OCI-LY7 (cell line): ENCODE results near the gene SPINK2. TPM values are rescaled to one million over a fixed set of nuclear protein-coding genes. Genes with fewer than 3 reads are reported as not detected.

Source experiments
- BruUV-seq: library from RNA; stranded (reverse); fragments of 400-500 nt; replicated peaks from 2 replicates; lab custom pipeline; 2021; lab: Mats Ljungman, UMichigan
- CTCF ChIA-PET: fragments of 300-600 bp; sonication (Branson Sonifier 250); formaldehyde crosslinking; loops from one replicate; lab custom pipeline; 2022; ENCODE audit warnings: antibody characterized with exemption; ENCODE audit not compliant: unreplicated experiment; lab: Charles Lee
- POLR2A ChIA-PET: fragments of 300-600 bp; sonication (Branson Sonifier 250); formaldehyde crosslinking; loops from one replicate; lab custom pipeline; 2022; ENCODE audit warnings: antibody characterized with exemption; lab: Charles Lee
- DNase-seq: peaks from one replicate; pipeline ENCODE4 v3.0.0-alpha.2; 2015; ENCODE audit warnings: low spot score
- H2AFZ ChIP-seq: fragments of 200-600 bp; sonication (generic), shearing (Covaris generic); 2 replicates; pipeline ENCODE4 v1.6.1; 2014; ENCODE audit warnings: mild to moderate bottlenecking, antibody characterized with exemption, low read length, moderate library complexity
- H3K27ac ChIP-seq: fragments of 200-600 bp; sonication (generic); 2 replicates; pipeline ENCODE4 v1.5.1; 2014; ENCODE audit warnings: mixed run types, low read depth, mild to moderate bottlenecking, moderate library complexity, low read length, inconsistent platforms; ENCODE audit not compliant: poor library complexity, severe bottlenecking
- H3K36me3 ChIP-seq: fragments of 200-600 bp; sonication (generic); 2 replicates; pipeline ENCODE4 v1.6.1; 2014; ENCODE audit warnings: mild to moderate bottlenecking, antibody characterized with exemption, low read length, moderate library complexity, mixed read lengths; ENCODE audit not compliant: insufficient read depth
- H3K4me1 ChIP-seq: fragments of 200-600 bp; sonication (generic); 2 replicates; pipeline ENCODE4 v1.5.1; 2014; ENCODE audit warnings: mild to moderate bottlenecking, low read length; ENCODE audit not compliant: insufficient read depth, poor library complexity, severe bottlenecking
- H3K4me2 ChIP-seq: fragments of 200-600 bp; sonication (generic); 2 replicates; pipeline ENCODE4 v1.6.1; 2014; ENCODE audit warnings: mild to moderate bottlenecking, low read length
- H3K4me3 ChIP-seq: fragments of 200-600 bp; sonication (generic); 2 replicates; pipeline ENCODE4 v1.5.1; 2014; ENCODE audit warnings: mild to moderate bottlenecking, low read depth, low read length; ENCODE audit not compliant: poor library complexity, severe bottlenecking
- H3K79me2 ChIP-seq: fragments of 200-600 bp; sonication (generic); 2 replicates; pipeline ENCODE4 v1.6.1; 2016; ENCODE audit warnings: low read depth, mild to moderate bottlenecking, low read length, moderate library complexity, mixed read lengths; ENCODE audit not compliant: insufficient read depth
- H3K9me2 ChIP-seq: fragments of 200-600 bp; sonication (generic); 2 replicates; pipeline ENCODE4 v1.6.1; 2016; ENCODE audit warnings: mild to moderate bottlenecking, low read length, mixed read lengths; ENCODE audit not compliant: insufficient read depth
- H3K9me3 ChIP-seq: fragments of 200-600 bp; sonication (generic); 2 replicates; pipeline ENCODE4 v1.6.1; 2014; ENCODE audit warnings: mild to moderate bottlenecking, mixed run types, low read length, mixed read lengths
- H4K20me1 ChIP-seq: fragments of 200-600 bp; sonication (generic); 2 replicates; pipeline ENCODE4 v1.6.1; 2014; ENCODE audit warnings: mild to moderate bottlenecking, antibody characterized with exemption, low read length, moderate library complexity, mixed read lengths; ENCODE audit not compliant: insufficient read depth
- EZH2phosphoT487 ChIP-seq: fragments of 200-600 bp; sonication (generic); IDR thresholded peaks from 2 replicates; pipeline ENCODE4 v1.6.1; 2018; ENCODE audit warnings: low read depth, borderline replicate concordance, mild to moderate bottlenecking, mixed run types, antibody characterized with exemption, low read length, moderate library complexity, mixed read lengths
- intact Hi-C: fragments of 100-400 bp; cut with micrococcal nuclease; formaldehyde crosslinking; loops from one replicate; pipeline ENCODE4 v1.10.0; 2022; ENCODE audit not compliant: unreplicated experiment
- total RNA-seq, 2 experiments: library from RNA; depleted of rRNA in 1 of 2; stranded (reverse); fragments of >200 nt in 1 of 2; shearing (Covaris generic) in 1 of 2; gene quantifications; 2 replicates each; pipeline ENCODE4 v1.2.3, GENCODE V29; 2014 to 2022
- TF ChIP-seq, protein P1 (sequence below): fragments of 200-600 bp; sonication (generic); conservative IDR thresholded peaks from 2 replicates; pipeline ENCODE4 v1.5.1; 2014; ENCODE audit warnings: mild to moderate bottlenecking, antibody characterized with exemption, low read length, moderate library complexity, mixed read lengths

Gene SPINK2
- total RNA-seq, 2 experiments from 2014 or later = 3.0 to 15.1 TPM

DNA sequence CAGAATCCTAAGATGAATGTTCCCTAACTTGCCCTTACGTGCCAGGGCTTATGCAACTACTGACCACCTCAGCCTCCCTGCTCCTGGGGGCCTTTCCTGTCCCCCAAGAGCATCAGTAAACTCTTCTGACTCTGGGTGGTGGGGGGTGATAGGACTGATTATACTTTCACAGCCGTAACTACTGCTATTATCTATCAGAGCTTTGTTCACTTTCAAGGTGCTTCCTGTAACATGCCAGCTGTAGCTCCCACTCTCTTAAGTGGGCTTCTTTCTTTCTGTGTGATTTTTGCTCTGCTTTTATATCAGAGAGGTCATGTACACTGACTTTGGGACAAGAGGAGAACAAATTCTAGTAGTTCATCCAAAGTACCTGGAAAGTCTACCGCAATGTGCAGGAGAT is 25.3 kb downstream of the SPINK2 start:
- no peaks in the 10 kb centered on the region for H3K9me3 ChIP-seq
- no peaks in the 10 kb centered on the region for H3K79me2 ChIP-seq
- H3K9me2 ChIP-seq = no peaks in the 10 kb centered on the region
- no peak overlapping the region for H3K4me2 ChIP-seq
- peak overlapping the region; percentile 50; the same call in 1 of the 2 replicates for H2AFZ ChIP-seq
- H3K4me3 ChIP-seq = no peak overlapping the region
- no TSS peak for BruUV-seq
- no peaks in the 10 kb centered on the region for H4K20me1 ChIP-seq
- no peak overlapping the region for H3K27ac ChIP-seq
- intact Hi-C loops = no loop called here
- no peak for TF ChIP-seq EZH2phosphoT487
- TF ChIP-seq, protein P1, sequence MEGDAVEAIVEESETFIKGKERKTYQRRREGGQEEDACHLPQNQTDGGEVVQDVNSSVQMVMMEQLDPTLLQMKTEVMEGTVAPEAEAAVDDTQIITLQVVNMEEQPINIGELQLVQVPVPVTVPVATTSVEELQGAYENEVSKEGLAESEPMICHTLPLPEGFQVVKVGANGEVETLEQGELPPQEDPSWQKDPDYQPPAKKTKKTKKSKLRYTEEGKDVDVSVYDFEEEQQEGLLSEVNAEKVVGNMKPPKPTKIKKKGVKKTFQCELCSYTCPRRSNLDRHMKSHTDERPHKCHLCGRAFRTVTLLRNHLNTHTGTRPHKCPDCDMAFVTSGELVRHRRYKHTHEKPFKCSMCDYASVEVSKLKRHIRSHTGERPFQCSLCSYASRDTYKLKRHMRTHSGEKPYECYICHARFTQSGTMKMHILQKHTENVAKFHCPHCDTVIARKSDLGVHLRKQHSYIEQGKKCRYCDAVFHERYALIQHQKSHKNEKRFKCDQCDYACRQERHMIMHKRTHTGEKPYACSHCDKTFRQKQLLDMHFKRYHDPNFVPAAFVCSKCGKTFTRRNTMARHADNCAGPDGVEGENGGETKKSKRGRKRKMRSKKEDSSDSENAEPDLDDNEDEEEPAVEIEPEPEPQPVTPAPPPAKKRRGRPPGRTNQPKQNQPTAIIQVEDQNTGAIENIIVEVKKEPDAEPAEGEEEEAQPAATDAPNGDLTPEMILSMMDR = no peak
- peaks cover 16% of the 10 kb centered on the region for H3K4me1 ChIP-seq
- ChIA-PET CTCF (interaction anchor here (1.7 kb wide), 1 partner anchor 38 kb away, joined by 7 read pairs; no protein-coding TSS in a partner anchor), POLR2A (interaction anchor here (1.3 to 1.6 kb wide), 3 partner anchors 9 to 33 kb away, joined by 3 to 8 read pairs (median 6); no protein-coding TSS in a partner anchor)
- no peak for DNase-seq
- H3K36me3 ChIP-seq = no peaks in the 10 kb centered on the region

- POLR2A ChIA-PET = interaction anchor here (0.6 to 1.8 kb wide), 9 partner anchors 12 to 170 kb away, joined by 3 to 6 read pairs (median 3); no protein-coding TSS in a partner anchor
Observed at GRCh38 chr4:56791316-56791715, 30.2 kb downstream of the SPINK2 start.

More at GRCh38 chr4:56791316-56791715, 30.2 kb downstream of the SPINK2 start:
- Histone ChIP-seq H3K36me3 (no peaks in the 10 kb centered on the region), H3K79me2 (no peaks in the 10 kb centered on the region), H3K4me3 (no peak overlapping the region), H3K27ac (no peak overlapping the region), H3K9me2 (no peaks in the 10 kb centered on the region), H4K20me1 (no peaks in the 10 kb centered on the region), H3K4me2 (no peak overlapping the region; the same call in 1 of the 2 replicates), H3K9me3 (no peaks in the 10 kb centered on the region), H2AFZ (peak overlapping the region; percentile 39; the same call in 1 of the 2 replicates), H3K4me1 (peaks cover 17% of the 10 kb centered on the region)
- no peak for DNase-seq
- TF ChIP-seq EZH2phosphoT487 = no peak
- TF ChIP-seq, protein P1 = no peak
- CTCF ChIA-PET = no interaction called here
- BruUV-seq = no TSS peak
- intact Hi-C loops = loop anchor here (2.0 kb wide), 1 partner anchor 33 kb away; no protein-coding TSS in a partner anchor
